ENCODE data around the gene RAB3IL1. TPM values are rescaled to one million over a fixed set of nuclear protein-coding genes. Genes with fewer than 3 reads are reported as not detected.

Gene RAB3IL1
- total and polyA plus RNA-seq, 2 of the 13 experiments (the other 11 are each of a cell fraction or from before 2014, with no cell fraction given), result 1.2 to 2.0 TPM

GRCh38 chr11:61966734-61967115, 49.4 kb upstream of the RAB3IL1 start (continued):
- TF ChIP-seq ZNF362 (CRISPR knock-in tag; IDR thresholded peaks at IDR 0.05; ENCODE audit: borderline replicate concordance), result no peak
- TF ChIP-seq, protein P1, sequence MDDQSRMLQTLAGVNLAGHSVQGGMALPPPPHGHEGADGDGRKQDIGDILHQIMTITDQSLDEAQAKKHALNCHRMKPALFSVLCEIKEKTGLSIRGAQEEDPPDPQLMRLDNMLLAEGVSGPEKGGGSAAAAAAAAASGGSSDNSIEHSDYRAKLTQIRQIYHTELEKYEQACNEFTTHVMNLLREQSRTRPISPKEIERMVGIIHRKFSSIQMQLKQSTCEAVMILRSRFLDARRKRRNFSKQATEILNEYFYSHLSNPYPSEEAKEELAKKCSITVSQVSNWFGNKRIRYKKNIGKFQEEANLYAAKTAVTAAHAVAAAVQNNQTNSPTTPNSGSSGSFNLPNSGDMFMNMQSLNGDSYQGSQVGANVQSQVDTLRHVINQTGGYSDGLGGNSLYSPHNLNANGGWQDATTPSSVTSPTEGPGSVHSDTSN (CRISPR knock-in tag; IDR thresholded peaks at IDR 0.05; ENCODE audit: borderline replicate concordance), result no peak
- no peak for TF ChIP-seq SMARCC2 (IDR thresholded peaks at IDR 0.05)
- TF ChIP-seq MIER3 (CRISPR knock-in tag; IDR thresholded peaks at IDR 0.05; ENCODE audit: borderline replicate concordance), result 0 out of 2 replicates have a peak, but pooled peaks have one; percentile 13
- peak; percentile 39; the same call in 1 of the 2 replicates for TF ChIP-seq ZNF317 (CRISPR knock-in tag; IDR thresholded peaks at IDR 0.05)
- no peak for TF ChIP-seq DZIP1 (CRISPR knock-in tag; IDR thresholded peaks at IDR 0.05)
- TF ChIP-seq POLR2G (IDR thresholded peaks at IDR 0.05; ENCODE audit: low read depth, low read length), result peak; percentile 61
- TF ChIP-seq POLR2A (IDR thresholded peaks at IDR 0.05; ENCODE audit: insufficient read depth in 1 of 2, low read depth in 2 of 2, low read length in 2 of 2), result peak in 1 of 2 experiments; percentile 34; a peak in 1 of 4 replicates
- no peak for TF ChIP-seq ZNF703 (CRISPR knock-in tag; IDR thresholded peaks at IDR 0.05; ENCODE audit: borderline replicate concordance)
- TF ChIP-seq KDM5A (IDR thresholded peaks at IDR 0.05; ENCODE audit: borderline replicate concordance, low read length), result 0 out of 2 replicates have a peak, but pooled peaks have one; percentile 47
- TF ChIP-seq SNAPC5 (CRISPR knock-in tag; IDR thresholded peaks at IDR 0.05; ENCODE audit: borderline replicate concordance), result no peak
- no peak for TF ChIP-seq ZNF12 (CRISPR knock-in tag; IDR thresholded peaks at IDR 0.05)
- no peak for TF ChIP-seq ZZZ3 (CRISPR knock-in tag; IDR thresholded peaks at IDR 0.05; ENCODE audit: borderline replicate concordance)
- TF ChIP-seq ZFP36L1 (CRISPR knock-in tag; IDR thresholded peaks at IDR 0.05), result no peak
- TF ChIP-seq U2AF1 (optimal IDR thresholded peaks at IDR 0.05; ENCODE audit: low read depth, low read length), result peak; percentile 29
- no peak for TF ChIP-seq RAD21 (CRISPR knock-in tag; IDR thresholded peaks at IDR 0.05)
- no peak for TF ChIP-seq TBX3 (IDR thresholded peaks at IDR 0.05; ENCODE audit: borderline replicate concordance)
- TF ChIP-seq ZNF562 (CRISPR knock-in tag; IDR thresholded peaks at IDR 0.05; ENCODE audit: borderline replicate concordance), result no peak
- no peak for TF ChIP-seq ZNF737 (CRISPR knock-in tag; IDR thresholded peaks at IDR 0.05; ENCODE audit: borderline replicate concordance)
- TF ChIP-seq TEF (CRISPR knock-in tag; IDR thresholded peaks at IDR 0.05), result no peak
- no peak for TF ChIP-seq ZNF44 (CRISPR knock-in tag; IDR thresholded peaks at IDR 0.05)
- TF ChIP-seq RBAK (CRISPR knock-in tag; IDR thresholded peaks at IDR 0.05), result no peak
- TF ChIP-seq IKZF1 (IDR thresholded peaks at IDR 0.05), result no peak
- TF ChIP-seq ZBTB38 (CRISPR knock-in tag; IDR thresholded peaks at IDR 0.05), result no peak
